GM12878 (cell line): ENCODE measurements around the gene TGFBR3. TPM values are rescaled to one million over a fixed set of nuclear protein-coding genes. Genes with fewer than 3 reads are reported as not detected.

Experiments
- CBFB ChIP-seq: IDR thresholded peaks from 2 replicates; pipeline ENCODE4 v1.6.1; 2016; ENCODE audit warnings: antibody characterized with exemption, low read depth
- POU2F2 ChIP-seq: IDR thresholded peaks from 3 replicates; pipeline ENCODE4 v1.6.1; 2011; ENCODE audit warnings: low read depth, mild to moderate bottlenecking, low read length, borderline replicate concordance
- USF2 ChIP-seq: IDR thresholded peaks from 2 replicates; pipeline ENCODE4 v1.6.1; 2011; ENCODE audit warnings: low read depth, low read length, improper control_type of control experiment, borderline replicate concordance
- ZBED1 ChIP-seq: IDR thresholded peaks from 2 replicates; pipeline ENCODE4 v1.6.1; 2016; ENCODE audit warnings: borderline replicate concordance
- ZBTB11 ChIP-seq: fragments of 450-650 bp; formaldehyde crosslinking; IDR thresholded peaks from 2 replicates; pipeline ENCODE4 v1.5.0; 2022; ENCODE audit warnings: mild to moderate bottlenecking, missing genetic modification characterization
- ZNF687 ChIP-seq: fragments of 450-650 bp; IDR thresholded peaks from 2 replicates; pipeline ENCODE4 v1.6.1; 2017; ENCODE audit warnings: mild to moderate bottlenecking, moderate library complexity
- polyA plus RNA-seq, 11 experiments: library from polyadenylated mRNA; depleted of rRNA in 4 of 11; unstranded in 6 of 11; stranded (reverse) in 5 of 11; fragments of >200 nt; fragmentation: Nextera tagmentation in 4 of 11; fragmentation: Illumina TruSeq in 1 of 11; extraction: Ambion mirVana in 4 of 11; extraction: Trizol in 1 of 11; gene quantifications; 1 replicate in 1 of 11; 2 replicates in 10 of 11; pipeline versions ENCODE4 v1.2.1 to v1.2.3, GENCODE V29; 2011 to 2016; ENCODE audit warnings: inconsistent platforms in 2 of 11, missing spikeins in 2 of 11, low read depth in 1 of 11
- total RNA-seq, 4 experiments: library from RNA; depleted of rRNA in 3 of 4; stranded (reverse); fragments of >200 nt in 3 of 4; fragmentation: Illumina TruSeq in 1 of 4; extraction: Trizol in 1 of 4; gene quantifications; 2 replicates each; pipeline versions ENCODE4 v1.2.1 to v1.2.3, GENCODE V29; 2013 to 2021
- TF ChIP-seq, protein P1 (sequence below): IDR thresholded peaks from 2 replicates; pipeline ENCODE4 v1.6.1; 2011; ENCODE audit warnings: mild to moderate bottlenecking, low read depth, low read length, moderate library complexity; ENCODE audit not compliant: insufficient replicate concordance

TGFBR3 gene
- total and polyA plus RNA-seq, 10 of the 15 experiments (the other 5 are each of a cell fraction or from before 2014, with no cell fraction given), result 2.7 to 16.5 (median 12.6) TPM

GRCh38 chr1:91651661-91652071 lies 234.3 kb downstream of the TGFBR3 start (continued):
- no peak for TF ChIP-seq ZNF687
- TF ChIP-seq, protein P1, sequence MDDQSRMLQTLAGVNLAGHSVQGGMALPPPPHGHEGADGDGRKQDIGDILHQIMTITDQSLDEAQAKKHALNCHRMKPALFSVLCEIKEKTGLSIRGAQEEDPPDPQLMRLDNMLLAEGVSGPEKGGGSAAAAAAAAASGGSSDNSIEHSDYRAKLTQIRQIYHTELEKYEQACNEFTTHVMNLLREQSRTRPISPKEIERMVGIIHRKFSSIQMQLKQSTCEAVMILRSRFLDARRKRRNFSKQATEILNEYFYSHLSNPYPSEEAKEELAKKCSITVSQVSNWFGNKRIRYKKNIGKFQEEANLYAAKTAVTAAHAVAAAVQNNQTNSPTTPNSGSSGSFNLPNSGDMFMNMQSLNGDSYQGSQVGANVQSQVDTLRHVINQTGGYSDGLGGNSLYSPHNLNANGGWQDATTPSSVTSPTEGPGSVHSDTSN, result no peak
- no peak for TF ChIP-seq ZBED1
- no peak for TF ChIP-seq USF2
- no peak for TF ChIP-seq POU2F2
- TF ChIP-seq CBFB, result no peak
- no peak for TF ChIP-seq ZBTB11 (CRISPR knock-in tag)
